CD8-positive, alpha-beta memory T cell (primary cell): ENCODE measurements around the gene ZDHHC13. TPM values are rescaled to one million over a fixed set of nuclear protein-coding genes. Genes with fewer than 3 reads are reported as not detected.

Experiments
- CTCF ChIA-PET: fragments of 350-600 bp; sonication (Branson Sonifier 250); formaldehyde crosslinking; loops from one replicate; lab custom pipeline; 2021; ENCODE audit warnings: antibody characterized with exemption; lab: Charles Lee
- POLR2A ChIA-PET: fragments of 350-600 bp; sonication (Branson Sonifier 250); formaldehyde crosslinking; loops from one replicate; lab custom pipeline; 2021; ENCODE audit warnings: antibody characterized with exemption; lab: Charles Lee
- DNase-seq, 5 donors: peaks; one replicate each; pipeline versions ENCODE4 v3.0.0 to v3.0.0-alpha.2; 2020 to 2022; ENCODE audit warnings: mixed read lengths in 1 of 5
- H3K27ac ChIP-seq: one replicate; pipeline ENCODE4 v1.7.0; 2013; ENCODE audit warnings: low read depth, mild to moderate bottlenecking, low read length, moderate library complexity
- H3K27me3 ChIP-seq: 2 replicates; pipeline ENCODE4 v1.7.0; 2013; ENCODE audit warnings: low read length, mild to moderate bottlenecking; ENCODE audit not compliant: insufficient read depth, poor library complexity, severe bottlenecking
- H3K36me3 ChIP-seq: 2 replicates; pipeline ENCODE4 v1.7.0; 2013; ENCODE audit warnings: mild to moderate bottlenecking, low read length, moderate library complexity; ENCODE audit not compliant: insufficient read depth
- H3K4me1 ChIP-seq: 2 replicates; pipeline ENCODE4 v1.7.0; 2013; ENCODE audit warnings: mild to moderate bottlenecking, low read length, moderate library complexity; ENCODE audit not compliant: insufficient read depth
- H3K4me3 ChIP-seq: 2 replicates; pipeline ENCODE4 v1.7.0; 2013; ENCODE audit warnings: mild to moderate bottlenecking, low read length
- H3K9me3 ChIP-seq: 2 replicates; pipeline ENCODE4 v1.7.0; 2013; ENCODE audit warnings: mild to moderate bottlenecking, low read length
- H3K27ac Mint-ChIP-seq, 8 donors: one replicate each; pipeline ENCODE4 v1.8.0; 2020 to 2021; ENCODE audit warnings: mixed read lengths in 8 of 8, mild to moderate bottlenecking in 6 of 8, inconsistent platforms in 3 of 8, moderate library complexity in 3 of 8
- H3K27me3 Mint-ChIP-seq, 2 donors: one replicate each; pipeline ENCODE4 v1.8.0; 2020 to 2021; ENCODE audit warnings: mixed read lengths in 2 of 2, mild to moderate bottlenecking in 1 of 2, moderate library complexity in 1 of 2
- H3K36me3 Mint-ChIP-seq, 3 donors: one replicate each; pipeline ENCODE4 v1.8.0; 2020 to 2021; ENCODE audit warnings: mixed read lengths in 3 of 3, inconsistent platforms in 1 of 3, mild to moderate bottlenecking in 1 of 3
- H3K4me1 Mint-ChIP-seq, 3 donors: one replicate each; pipeline ENCODE4 v1.8.0; 2020 to 2021; ENCODE audit warnings: mixed read lengths in 3 of 3, inconsistent platforms in 1 of 3, mild to moderate bottlenecking in 1 of 3
- H3K4me3 Mint-ChIP-seq, 7 donors: one replicate each; pipeline ENCODE4 v1.8.0; 2020 to 2021; ENCODE audit warnings: mixed read lengths in 7 of 7, mild to moderate bottlenecking in 6 of 7, moderate library complexity in 4 of 7, inconsistent platforms in 2 of 7
- H3K9me3 Mint-ChIP-seq, 5 donors: one replicate each; pipeline ENCODE4 v1.8.0; 2020 to 2022; ENCODE audit warnings: mixed read lengths in 5 of 5, mild to moderate bottlenecking in 3 of 5, moderate library complexity in 2 of 5, inconsistent platforms in 1 of 5
- polyA plus RNA-seq: library from polyadenylated mRNA; unstranded; fragments of 300-500 nt; fragmentation: Illumina TruSeq; gene quantifications from one replicate; pipeline ENCODE4 v1.2.3, GENCODE V29; 2021
- total RNA-seq, 2 experiments: library from RNA; stranded (reverse); gene quantifications; one replicate each; pipeline ENCODE4 v1.2.3, GENCODE V29; 2021

Gene ZDHHC13
- total and polyA plus RNA-seq, 3 experiments from 2014 or later: 16.6 to 22.6 (median 22.1) TPM

GRCh38 chr11:19089421-19089820 lies 27.5 kb upstream of the ZDHHC13 start:
- Histone ChIP-seq H3K4me3 (no peak overlapping the region), H3K27ac (no peak overlapping the region), H3K4me1 (no peaks in the 10 kb centered on the region), H3K9me3 (no peaks in the 10 kb centered on the region), H3K36me3 (no peaks in the 10 kb centered on the region), H3K27me3 (no peaks in the 10 kb centered on the region)
- Mint-ChIP-seq H3K9me3 (no peaks in the 10 kb centered on the region), H3K4me1 (no peaks in the 10 kb centered on the region), H3K36me3 (peaks cover 0 to 4% (median 2%) of the 10 kb centered on the region in 3 donors), H3K4me3 (no peak overlapping the region), H3K27me3 (peaks cover 12 to 37% of the 10 kb centered on the region in 2 donors), H3K27ac (no peak overlapping the region)
- CTCF ChIA-PET: interaction anchor here (0.7 to 3.9 kb wide), 2 partner anchors 12 to 18 kb away, joined by 3 to 20 read pairs; no protein-coding TSS in a partner anchor
- POLR2A ChIA-PET: no interaction called here
- DNase-seq: no peak

- Histone ChIP-seq H3K36me3 (no peaks in the 10 kb centered on the region), H3K27me3 (peaks cover 1% of the 10 kb centered on the region), H3K4me3 (no peak overlapping the region), H3K9me3 (no peaks in the 10 kb centered on the region), H3K4me1 (no peaks in the 10 kb centered on the region), H3K27ac (no peak overlapping the region)
- peaks cover 15 to 42% of the 10 kb centered on the region in 2 donors for H3K27me3 Mint-ChIP-seq
- ChIA-PET POLR2A (no interaction called here), CTCF (interaction anchor here (0.7 kb wide), 1 partner anchor 14 kb away, joined by 3 read pairs; no protein-coding TSS in a partner anchor)
- H3K4me1 Mint-ChIP-seq: no peaks in the 10 kb centered on the region
- H3K4me3 Mint-ChIP-seq: no peak overlapping the region
- H3K27ac Mint-ChIP-seq: no peak overlapping the region
- no peaks in the 10 kb centered on the region for H3K9me3 Mint-ChIP-seq
- peaks cover 0 to 4% (median 2%) of the 10 kb centered on the region in 3 donors for H3K36me3 Mint-ChIP-seq
- no peak for DNase-seq
Measured at GRCh38 chr11:19091366-19091765, 25.6 kb upstream of the ZDHHC13 start.

GRCh38 chr11:19092342-19092741 lies 24.6 kb upstream of the ZDHHC13 start:
- no peak for DNase-seq
- no peak overlapping the region for H3K4me3 Mint-ChIP-seq
- Histone ChIP-seq H3K36me3 (no peaks in the 10 kb centered on the region), H3K9me3 (no peaks in the 10 kb centered on the region), H3K27ac (no peak overlapping the region), H3K4me3 (no peak overlapping the region), H3K4me1 (no peaks in the 10 kb centered on the region), H3K27me3 (peaks cover 4% of the 10 kb centered on the region)
- CTCF ChIA-PET: no interaction called here
- H3K27ac Mint-ChIP-seq: no peak overlapping the region
- POLR2A ChIA-PET: no interaction called here
- peaks cover 16 to 42% of the 10 kb centered on the region in 2 donors for H3K27me3 Mint-ChIP-seq
- no peaks in the 10 kb centered on the region for H3K9me3 Mint-ChIP-seq
- H3K36me3 Mint-ChIP-seq: peaks cover 0 to 2% (median 0%) of the 10 kb centered on the region in 3 donors
- no peaks in the 10 kb centered on the region for H3K4me1 Mint-ChIP-seq

GRCh38 chr11:19092850-19093249 lies 24.1 kb upstream of the ZDHHC13 start:
- Mint-ChIP-seq H3K36me3 (peaks cover 0 to 2% (median 0%) of the 10 kb centered on the region in 3 donors), H3K4me3 (no peak overlapping the region), H3K27ac (no peak overlapping the region), H3K27me3 (peaks cover 16 to 43% of the 10 kb centered on the region in 2 donors), H3K4me1 (no peaks in the 10 kb centered on the region), H3K9me3 (no peaks in the 10 kb centered on the region)
- Histone ChIP-seq H3K27ac (no peak overlapping the region), H3K36me3 (no peaks in the 10 kb centered on the region), H3K27me3 (peaks cover 4% of the 10 kb centered on the region), H3K4me3 (no peak overlapping the region), H3K4me1 (no peaks in the 10 kb centered on the region), H3K9me3 (no peaks in the 10 kb centered on the region)
- DNase-seq: no peak
- ChIA-PET CTCF (no interaction called here), POLR2A (no interaction called here)

- Mint-ChIP-seq H3K4me1 (no peaks in the 10 kb centered on the region), H3K36me3 (peaks cover 0 to 2% (median 0%) of the 10 kb centered on the region in 3 donors), H3K27ac (no peak overlapping the region), H3K9me3 (no peaks in the 10 kb centered on the region), H3K27me3 (peaks cover 16 to 47% of the 10 kb centered on the region in 2 donors), H3K4me3 (no peak overlapping the region)
- no peak overlapping the region for H3K27ac ChIP-seq
- no peaks in the 10 kb centered on the region for H3K36me3 ChIP-seq
- ChIA-PET CTCF (no interaction called here), POLR2A (no interaction called here)
- DNase-seq: no peak
- H3K4me3 ChIP-seq: no peak overlapping the region
- no peaks in the 10 kb centered on the region for H3K9me3 ChIP-seq
- H3K4me1 ChIP-seq: no peaks in the 10 kb centered on the region
- peaks cover 4% of the 10 kb centered on the region for H3K27me3 ChIP-seq
Measured at GRCh38 chr11:19093976-19094375, 23.0 kb upstream of the ZDHHC13 start.

GRCh38 chr11:19094859-19095258 lies 22.1 kb upstream of the ZDHHC13 start:
- DNase-seq: no peak
- CTCF ChIA-PET: interaction anchor here (0.8 kb wide), 1 partner anchor 20 kb away, joined by 3 read pairs; no protein-coding TSS in a partner anchor
- H3K36me3 Mint-ChIP-seq: peaks cover 0 to 2% (median 0%) of the 10 kb centered on the region in 3 donors
- H3K27me3 Mint-ChIP-seq: peaks cover 20 to 49% of the 10 kb centered on the region in 2 donors
- no peaks in the 10 kb centered on the region for H3K9me3 Mint-ChIP-seq
- POLR2A ChIA-PET: no interaction called here
- no peaks in the 10 kb centered on the region for H3K4me1 ChIP-seq
- no peak overlapping the region for H3K27ac Mint-ChIP-seq
- no peak overlapping the region for H3K27ac ChIP-seq
- no peaks in the 10 kb centered on the region for H3K9me3 ChIP-seq
- H3K36me3 ChIP-seq: no peaks in the 10 kb centered on the region
- no peaks in the 10 kb centered on the region for H3K4me1 Mint-ChIP-seq
- peaks cover 4% of the 10 kb centered on the region for H3K27me3 ChIP-seq
- no peak overlapping the region for H3K4me3 Mint-ChIP-seq
- no peak overlapping the region for H3K4me3 ChIP-seq

- Mint-ChIP-seq H3K9me3 (peaks cover 0 to 2% (median 0%) of the 10 kb centered on the region in 5 donors), H3K4me1 (no peaks in the 10 kb centered on the region), H3K27me3 (peaks cover 15 to 40% of the 10 kb centered on the region in 2 donors), H3K27ac (no peak overlapping the region), H3K36me3 (peaks cover 0 to 3% (median 0%) of the 10 kb centered on the region in 3 donors), H3K4me3 (no peak overlapping the region)
- no peaks in the 10 kb centered on the region for H3K4me1 ChIP-seq
- POLR2A ChIA-PET: no interaction called here
- peaks cover 4% of the 10 kb centered on the region for H3K27me3 ChIP-seq
- no peaks in the 10 kb centered on the region for H3K9me3 ChIP-seq
- CTCF ChIA-PET: no interaction called here
- no peak overlapping the region for H3K4me3 ChIP-seq
- DNase-seq: no peak
- H3K27ac ChIP-seq: no peak overlapping the region
- no peaks in the 10 kb centered on the region for H3K36me3 ChIP-seq
Measured at GRCh38 chr11:19099093-19099492, 17.9 kb upstream of the ZDHHC13 start.

GRCh38 chr11:19100885-19101284 lies 16.1 kb upstream of the ZDHHC13 start:
- H3K4me3 Mint-ChIP-seq: no peak overlapping the region
- Histone ChIP-seq H3K27ac (no peak overlapping the region), H3K4me1 (no peaks in the 10 kb centered on the region), H3K4me3 (no peak overlapping the region), H3K9me3 (no peaks in the 10 kb centered on the region), H3K36me3 (no peaks in the 10 kb centered on the region), H3K27me3 (peaks cover 4% of the 10 kb centered on the region)
- H3K27ac Mint-ChIP-seq: no peak overlapping the region
- CTCF ChIA-PET: no interaction called here
- peaks cover 0 to 3% (median 0%) of the 10 kb centered on the region in 3 donors for H3K36me3 Mint-ChIP-seq
- H3K27me3 Mint-ChIP-seq: peaks cover 14 to 44% of the 10 kb centered on the region in 2 donors
- H3K9me3 Mint-ChIP-seq: peaks cover 0 to 2% (median 0%) of the 10 kb centered on the region in 5 donors
- no peaks in the 10 kb centered on the region for H3K4me1 Mint-ChIP-seq
- no peak for DNase-seq
- POLR2A ChIA-PET: no interaction called here
